ENCODE results near the gene SLC46A1.

SLC46A1 gene

DNA sequence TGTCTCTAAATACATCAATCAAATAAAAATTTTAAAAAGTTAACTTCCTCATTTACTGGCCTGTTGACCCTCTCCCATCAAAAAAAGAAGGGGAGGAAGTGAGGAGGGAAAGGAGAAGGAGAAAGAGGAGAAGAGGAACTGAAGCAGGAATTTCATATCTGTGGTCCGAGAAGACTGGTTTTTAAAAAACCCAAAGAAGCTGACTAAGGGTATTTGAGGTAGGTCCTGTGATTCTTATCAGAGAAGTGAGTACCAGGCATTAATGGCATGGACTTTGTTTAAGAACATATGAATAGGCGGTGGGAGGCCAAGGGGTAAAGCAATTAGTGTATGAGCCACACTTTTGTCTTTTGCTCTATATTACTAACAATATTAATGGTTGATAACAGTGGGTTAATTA is 2.0 kb downstream of the SLC46A1 start:
- TF ChIP-seq, protein P1, sequence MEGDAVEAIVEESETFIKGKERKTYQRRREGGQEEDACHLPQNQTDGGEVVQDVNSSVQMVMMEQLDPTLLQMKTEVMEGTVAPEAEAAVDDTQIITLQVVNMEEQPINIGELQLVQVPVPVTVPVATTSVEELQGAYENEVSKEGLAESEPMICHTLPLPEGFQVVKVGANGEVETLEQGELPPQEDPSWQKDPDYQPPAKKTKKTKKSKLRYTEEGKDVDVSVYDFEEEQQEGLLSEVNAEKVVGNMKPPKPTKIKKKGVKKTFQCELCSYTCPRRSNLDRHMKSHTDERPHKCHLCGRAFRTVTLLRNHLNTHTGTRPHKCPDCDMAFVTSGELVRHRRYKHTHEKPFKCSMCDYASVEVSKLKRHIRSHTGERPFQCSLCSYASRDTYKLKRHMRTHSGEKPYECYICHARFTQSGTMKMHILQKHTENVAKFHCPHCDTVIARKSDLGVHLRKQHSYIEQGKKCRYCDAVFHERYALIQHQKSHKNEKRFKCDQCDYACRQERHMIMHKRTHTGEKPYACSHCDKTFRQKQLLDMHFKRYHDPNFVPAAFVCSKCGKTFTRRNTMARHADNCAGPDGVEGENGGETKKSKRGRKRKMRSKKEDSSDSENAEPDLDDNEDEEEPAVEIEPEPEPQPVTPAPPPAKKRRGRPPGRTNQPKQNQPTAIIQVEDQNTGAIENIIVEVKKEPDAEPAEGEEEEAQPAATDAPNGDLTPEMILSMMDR (IDR thresholded peaks at IDR 0.05; ENCODE audit: low read depth, low read length, missing control alignments) = no peak
- no peak overlapping the region for H3K4me3 ChIP-seq (replicated peaks; ENCODE audit: low read depth, low read length)
- no peak for DNase-seq (ENCODE audit: extremely low read depth, low read depth)

DNA sequence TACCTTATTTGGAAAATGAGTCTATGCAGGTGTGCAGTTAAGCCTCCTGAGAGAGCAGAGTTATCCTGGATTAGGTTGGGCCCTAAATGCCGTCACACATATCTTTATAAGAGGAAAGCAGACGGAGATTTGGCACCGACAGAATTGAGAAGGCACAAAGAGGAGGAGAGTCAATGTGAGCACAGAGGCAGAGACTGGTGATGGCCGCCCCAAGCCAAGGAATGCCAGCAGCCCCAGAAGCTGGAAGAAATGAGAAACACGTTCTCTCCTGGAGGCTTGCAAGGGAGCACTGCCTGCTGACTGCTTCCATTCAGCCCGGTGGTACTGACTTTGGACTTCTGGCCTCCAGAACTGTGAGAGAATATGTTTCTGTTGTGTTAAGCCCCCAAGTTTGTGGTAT is 3.2 kb downstream of the SLC46A1 start:
- TF ChIP-seq, protein P1 (IDR thresholded peaks at IDR 0.05; ENCODE audit: low read depth, low read length, missing control alignments) = no peak
- no peak for DNase-seq (ENCODE audit: extremely low read depth, low read depth)
- no peak overlapping the region for H3K4me3 ChIP-seq (replicated peaks; ENCODE audit: low read depth, low read length)

DNA sequence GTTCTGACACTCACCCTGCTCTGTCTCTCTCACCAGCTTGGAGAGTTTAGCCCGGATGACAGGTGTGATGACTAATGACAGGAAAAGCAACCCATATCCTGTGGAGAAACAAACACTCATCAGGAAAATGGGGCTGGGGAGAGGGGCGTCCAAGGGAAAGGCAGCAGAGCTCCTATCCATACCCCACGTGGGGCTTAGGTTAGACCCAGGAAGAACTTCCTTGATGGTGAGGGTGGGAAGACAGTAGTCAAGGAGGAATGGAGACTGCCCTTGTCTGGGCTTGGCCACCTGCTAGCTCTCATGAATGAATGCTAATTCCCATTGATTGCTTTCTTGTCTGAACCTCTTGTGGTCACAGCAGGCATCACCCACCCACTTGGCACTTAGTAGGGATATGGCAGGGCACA is 3.8 kb downstream of the SLC46A1 start:
- DNase-seq (ENCODE audit: extremely low read depth, low read depth) = no peak
- H3K4me3 ChIP-seq (replicated peaks; ENCODE audit: low read depth, low read length) = no peak overlapping the region
- TF ChIP-seq, protein P1 (IDR thresholded peaks at IDR 0.05; ENCODE audit: low read depth, low read length, missing control alignments) = no peak

DNA sequence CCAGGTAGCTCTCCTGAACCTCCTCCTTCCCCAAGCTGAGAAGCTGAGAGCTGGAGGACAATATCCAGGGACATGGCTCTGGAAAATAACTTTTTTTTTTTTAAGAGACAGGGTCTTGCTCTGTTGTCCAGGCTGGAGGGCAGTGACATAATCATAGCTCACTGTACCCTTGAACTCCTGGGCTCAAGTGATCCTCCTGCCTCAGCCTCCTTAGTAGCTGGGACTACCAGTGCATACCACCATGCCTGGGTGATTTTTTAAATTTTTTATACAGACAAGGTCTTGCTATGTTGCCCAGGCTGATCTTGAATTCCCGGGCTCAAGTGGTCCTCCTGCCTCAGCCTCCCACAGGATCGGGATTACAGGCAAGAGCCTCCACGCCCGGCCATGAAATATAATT is 6.2 kb downstream of the SLC46A1 start:
- TF ChIP-seq, protein P1 (IDR thresholded peaks at IDR 0.05; ENCODE audit: low read depth, low read length, missing control alignments) = no peak

DNA sequence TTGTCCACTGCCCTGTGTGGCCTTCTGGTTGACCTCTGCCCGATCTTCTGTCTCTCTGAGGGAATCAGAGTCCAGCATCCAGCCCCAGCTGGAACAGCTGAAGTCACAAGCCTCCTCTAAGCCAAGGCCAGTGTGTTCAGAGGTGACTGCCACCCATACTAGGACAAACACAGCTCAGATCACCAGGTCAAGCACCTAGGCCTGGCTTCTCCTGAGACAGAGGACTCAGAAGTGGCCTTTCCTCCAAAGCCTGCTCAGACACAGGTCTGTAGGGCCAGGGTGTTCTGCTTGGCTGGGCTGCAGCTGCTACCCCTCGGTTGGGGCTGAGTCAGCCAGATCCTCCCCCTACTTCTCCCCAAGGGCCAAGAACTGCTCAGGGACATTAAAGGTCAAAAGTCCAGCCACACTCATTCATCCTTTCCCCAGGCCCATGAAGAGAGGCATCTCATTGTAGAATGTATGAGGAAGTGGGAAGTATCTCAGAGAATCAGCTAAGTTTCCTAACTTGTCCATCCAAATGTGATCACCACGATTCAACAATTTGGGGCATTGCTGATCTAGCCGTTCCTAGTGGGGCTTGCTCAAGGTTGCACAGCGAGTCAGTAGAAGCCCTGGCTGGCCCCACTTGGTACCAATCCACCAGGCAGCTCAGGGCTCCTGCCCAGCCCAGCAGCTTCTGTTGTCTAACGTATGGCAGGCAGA is 7.6 kb downstream of the SLC46A1 start:
- no peak for DNase-seq (ENCODE audit: extremely low read depth, low read depth)
- H3K4me3 ChIP-seq (replicated peaks; ENCODE audit: low read depth, low read length) = no peak overlapping the region
- TF ChIP-seq, protein P1 (IDR thresholded peaks at IDR 0.05; ENCODE audit: low read depth, low read length, missing control alignments) = no peak

More for the DNA sequence above, 6.2 kb downstream of the SLC46A1 start:
- H3K4me3 ChIP-seq (replicated peaks; ENCODE audit: low read depth, low read length) = no peak overlapping the region
- DNase-seq (ENCODE audit: extremely low read depth, low read depth) = no peak

DNA sequence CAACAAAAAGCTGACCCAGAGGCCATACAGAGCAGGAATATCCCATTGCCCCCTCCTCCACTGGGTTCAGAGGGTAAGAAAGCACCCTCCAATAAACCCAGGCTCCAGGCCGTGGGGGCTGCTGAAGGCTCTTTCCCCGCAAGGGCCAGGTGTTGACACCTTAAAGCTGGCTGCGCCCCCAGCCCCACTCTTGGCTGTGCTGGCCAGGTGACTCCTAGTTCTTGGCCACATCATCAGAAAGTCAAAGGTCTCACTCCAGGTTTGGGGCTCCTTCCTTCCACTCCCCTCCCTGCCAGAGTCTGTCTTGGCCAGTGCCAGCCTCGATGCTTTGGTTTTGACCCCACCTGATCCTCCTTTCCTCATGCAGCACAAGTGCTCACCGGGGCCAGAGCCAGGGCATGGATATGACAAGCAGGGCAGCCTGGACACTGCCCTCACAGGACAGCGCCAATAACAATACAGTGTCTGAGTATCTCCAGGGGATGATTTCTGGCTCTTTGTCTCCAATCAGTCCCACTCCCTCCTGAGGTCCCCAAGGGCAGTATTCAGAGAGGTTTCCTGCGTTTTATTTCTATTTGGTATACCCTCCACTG is 8.2 kb downstream of the SLC46A1 start:
- no peak for DNase-seq (ENCODE audit: extremely low read depth, low read depth)
- TF ChIP-seq, protein P1 (IDR thresholded peaks at IDR 0.05; ENCODE audit: low read depth, low read length, missing control alignments) = no peak
- no peak overlapping the region for H3K4me3 ChIP-seq (replicated peaks; ENCODE audit: low read depth, low read length)

Data from HFF-Myc (cell line).